HepG2 (cell line): Measurements from ENCODE around the gene MYO9A. TPM values are rescaled to one million over a fixed set of nuclear protein-coding genes. Genes with fewer than 3 reads are reported as not detected.

Source experiments
- ATAC-seq: fragments of 200-7000 bp; cut with Tn5 transposase; 3 replicates; pipeline ENCODE4 v1.9.1; 2020; ENCODE audit warnings: mild to moderate bottlenecking, moderate library complexity
- BruUV-seq: library from RNA; stranded (reverse); fragments of 400-500 nt; replicated peaks from 2 replicates; lab custom pipeline; 2021; lab: Mats Ljungman, UMichigan
- CTCF ChIA-PET: fragments of 300-600 bp; formaldehyde crosslinking; extraction: SDS; loops from one replicate; lab custom pipeline; 2021; ENCODE audit warnings: low total read pairs, inconsistent platforms, low intra/inter-chr PET ratio; lab: Yijun Ruan, JAX
- POLR2A ChIA-PET: fragments of 350-600 bp; sonication (Branson Sonifier 250); formaldehyde crosslinking; loops from one replicate; lab custom pipeline; 2020; ENCODE audit warnings: antibody characterized with exemption, inconsistent platforms; lab: Yijun Ruan, JAX
- DNase-seq: peaks from one replicate; pipeline ENCODE4 v3.0.0-alpha.2; 2015; ENCODE audit warnings: low spot score
- FAIRE-seq: peaks from 3 replicates; lab custom pipeline; 2011; peaks lifted over from hg19 to GRCh38; lab: Jason Lieb, UNC
- H2AFZ ChIP-seq: one replicate; pipeline ENCODE4 v1.6.1; 2011; ENCODE audit warnings: low read length, inconsistent platforms
- H3K27ac ChIP-seq: fragments of 300-600 bp; 3 replicates; pipeline ENCODE4 v1.8.0; 2011; ENCODE audit warnings: mixed run types, mild to moderate bottlenecking, mixed read lengths, low read length, inconsistent platforms; ENCODE audit not compliant: insufficient read depth; ENCODE audit errors: extremely low read length
- H3K27me3 ChIP-seq, 2 experiments: fragments of 200-600 bp in 1 of 2; 2 replicates in 1 of 2; 3 replicates in 1 of 2; pipeline versions ENCODE4 v1.6.0 to v1.8.0; 2011; ENCODE audit warnings: low read length in 2 of 2, mild to moderate bottlenecking in 2 of 2, moderate library complexity in 2 of 2, inconsistent platforms in 1 of 2; ENCODE audit not compliant: insufficient read depth in 2 of 2, control insufficient read depth in 1 of 2
- H3K36me3 ChIP-seq, 2 experiments: fragments of 200-600 bp in 1 of 2; replicated peaks in 1 of 2; 2 replicates in 1 of 2; 3 replicates in 1 of 2; pipeline versions ENCODE4 v1.5.1 to v1.8.0; 2011; ENCODE audit warnings: low read length in 2 of 2, inconsistent platforms in 1 of 2; ENCODE audit not compliant: insufficient read depth in 2 of 2, control insufficient read depth in 1 of 2
- H3K4me1 ChIP-seq: 2 replicates; pipeline ENCODE4 v1.5.1; 2012; ENCODE audit warnings: low read length, inconsistent platforms; ENCODE audit not compliant: insufficient read depth
- H3K4me2 ChIP-seq: 2 replicates; pipeline ENCODE4 v1.6.0; 2011; ENCODE audit warnings: low read depth, low read length, inconsistent platforms
- H3K4me3 ChIP-seq, 3 experiments: fragments of 200-600 bp in 1 of 3; sonication (generic), shearing (Covaris generic) in 1 of 3; replicated peaks in 1 of 3; 2 replicates each; pipeline ENCODE4 v1.5.1; 2011 to 2016; ENCODE audit warnings: low read length in 3 of 3, inconsistent platforms in 2 of 3, low read depth in 2 of 3, mild to moderate bottlenecking in 2 of 3, control low read depth in 1 of 3, mixed read lengths in 1 of 3; ENCODE audit not compliant: insufficient read depth in 1 of 3
- H3K79me2 ChIP-seq: one replicate; pipeline ENCODE4 v1.6.1; 2011; ENCODE audit warnings: low read length, inconsistent platforms; ENCODE audit not compliant: insufficient read depth
- H3K9ac ChIP-seq: 2 replicates; pipeline ENCODE4 v1.6.0; 2011; ENCODE audit warnings: mild to moderate bottlenecking, low read depth, low read length, inconsistent platforms; ENCODE audit not compliant: insufficient read depth
- H3K9me3 ChIP-seq: 2 replicates; pipeline ENCODE4 v1.5.1; 2012; ENCODE audit warnings: mild to moderate bottlenecking, low read length
- H4K20me1 ChIP-seq: 2 replicates; pipeline ENCODE4 v1.6.0; 2011; ENCODE audit warnings: inconsistent platforms, mild to moderate bottlenecking, low read length, moderate library complexity; ENCODE audit not compliant: insufficient read depth
- HNF1B ChIP-seq: sonication (generic); formaldehyde crosslinking; IDR thresholded peaks from 2 replicates; pipeline ENCODE4 v1.5.1; 2020; ENCODE audit warnings: mild to moderate bottlenecking, moderate library complexity, missing genetic modification reagents
- MED8 ChIP-seq: sonication (generic); formaldehyde crosslinking; IDR thresholded peaks from 2 replicates; pipeline ENCODE4 v1.8.1; 2023; ENCODE audit warnings: mild to moderate bottlenecking, missing genetic modification reagents; ENCODE audit not compliant: insufficient replicate concordance
- SMAD3 ChIP-seq: sonication (generic); formaldehyde crosslinking; IDR thresholded peaks from 2 replicates; pipeline ENCODE4 v1.4.0; 2020; ENCODE audit warnings: missing genetic modification reagents
- XRCC5 ChIP-seq: fragments of 200-400 bp; formaldehyde crosslinking; optimal IDR thresholded peaks from 2 replicates; pipeline ENCODE3; 2017; ENCODE audit warnings: mild to moderate bottlenecking, low read length
- WGBS: methylation state at CpG from one replicate; pipeline ENCODE4 v1.1.6; 2017; ENCODE audit warnings: low lambda C conversion rate; 5-methylcytosine and 5-hydroxymethylcytosine counted together
- in situ Hi-C: cut with HindIII; loops from 2 replicates; pipeline ENCODE4 v1.10.0; 2017; ENCODE audit warnings: low pct_unique_long_range_greater_than_20kb; ENCODE audit not compliant: extremely low pct_ligation_motif_present
- intact Hi-C: fragments of 100-400 bp; cut with micrococcal nuclease; formaldehyde crosslinking; loops from one replicate; pipeline ENCODE4 v1.10.0; 2022; ENCODE audit not compliant: unreplicated experiment
- polyA plus RNA-seq, 8 experiments: library from polyadenylated mRNA; depleted of rRNA in 3 of 8; stranded (reverse) in 7 of 8; unstranded in 1 of 8; fragments of >200 nt; fragmentation: Illumina TruSeq in 4 of 8; extraction: Trizol in 4 of 8; gene quantifications; 2 replicates each; pipeline versions ENCODE4 v1.2.1 to v1.2.3, GENCODE V29; 2011 to 2016; ENCODE audit warnings: low read depth in 4 of 8, missing spikeins in 1 of 8, mixed read lengths in 1 of 8; ENCODE audit not compliant: insufficient read depth in 1 of 8
- total RNA-seq, 5 experiments: library from RNA; depleted of rRNA; stranded (reverse); fragments of >200 nt; fragmentation: Illumina TruSeq; extraction: Trizol; gene quantifications; 2 replicates each; pipeline ENCODE4 v1.2.3, GENCODE V29; 2016; ENCODE audit warnings: low read depth in 1 of 5
- TF ChIP-seq, protein P1 (sequence below): sonication (generic); formaldehyde crosslinking; IDR thresholded peaks from 2 replicates; pipeline ENCODE4 v1.5.0; 2020; ENCODE audit warnings: mild to moderate bottlenecking, missing genetic modification reagents, moderate library complexity

The MYO9A gene
- total and polyA plus RNA-seq, 2 of the 13 experiments (the other 11 are each of a cell fraction or from before 2014, with no cell fraction given) = 4.8 to 15.3 TPM

DNA sequence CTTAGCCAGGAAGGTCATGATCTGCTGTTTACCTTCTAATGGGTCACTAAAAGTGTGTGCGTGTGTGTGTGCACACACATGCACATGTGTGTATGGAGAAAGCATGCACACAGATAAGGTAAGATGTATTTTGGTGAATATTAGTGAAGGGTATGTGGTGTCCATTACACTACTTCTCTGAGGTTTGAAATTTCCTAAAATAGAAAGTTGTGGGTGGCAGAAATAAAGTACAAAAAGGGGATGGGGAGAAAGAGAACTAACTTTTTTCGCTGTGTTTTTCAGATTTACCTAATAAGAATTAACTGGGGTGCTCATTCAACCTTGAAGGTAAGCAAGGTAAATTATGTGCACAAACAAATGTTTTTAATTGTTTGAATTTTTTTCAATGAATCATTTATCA, 332.0 kb downstream of the MYO9A start (continued):
- TF ChIP-seq HNF1B = no peak
- TF ChIP-seq, all 625 proteins: peak for 0

GRCh38 chr15:71784719-71785118, 333.2 kb downstream of the MYO9A start:
- FAIRE-seq = no peak
- no peaks in the 10 kb centered on the region for H3K79me2 ChIP-seq
- peaks cover 3 to 22% of the 10 kb centered on the region in 2 experiments; a peak in 3 of 5 replicates for H3K27me3 ChIP-seq
- ATAC-seq = peak; percentile 80
- in situ Hi-C loops = no loop called here
- ChIA-PET CTCF (interaction anchor here (1.8 kb wide), 1 partner anchor 371 kb away, joined by 4 read pairs; no protein-coding TSS in a partner anchor), POLR2A (no interaction called here)
- H3K4me1 ChIP-seq = peaks cover 10% of the 10 kb centered on the region; the same call in 1 of the 2 replicates
- 18% methylated on average over 5 of the region's 6 CpGs for WGBS
- no peak for DNase-seq
- H3K36me3 ChIP-seq = no peaks in the 10 kb centered on the region
- H3K9me3 ChIP-seq = no peaks in the 10 kb centered on the region
- H3K9ac ChIP-seq = no peak overlapping the region
- TF ChIP-seq SMAD3 (CRISPR knock-in tag) (no peak), XRCC5 (peak; percentile 21), MED8 (CRISPR knock-in tag) (no peak)
- TF ChIP-seq, protein P1, sequence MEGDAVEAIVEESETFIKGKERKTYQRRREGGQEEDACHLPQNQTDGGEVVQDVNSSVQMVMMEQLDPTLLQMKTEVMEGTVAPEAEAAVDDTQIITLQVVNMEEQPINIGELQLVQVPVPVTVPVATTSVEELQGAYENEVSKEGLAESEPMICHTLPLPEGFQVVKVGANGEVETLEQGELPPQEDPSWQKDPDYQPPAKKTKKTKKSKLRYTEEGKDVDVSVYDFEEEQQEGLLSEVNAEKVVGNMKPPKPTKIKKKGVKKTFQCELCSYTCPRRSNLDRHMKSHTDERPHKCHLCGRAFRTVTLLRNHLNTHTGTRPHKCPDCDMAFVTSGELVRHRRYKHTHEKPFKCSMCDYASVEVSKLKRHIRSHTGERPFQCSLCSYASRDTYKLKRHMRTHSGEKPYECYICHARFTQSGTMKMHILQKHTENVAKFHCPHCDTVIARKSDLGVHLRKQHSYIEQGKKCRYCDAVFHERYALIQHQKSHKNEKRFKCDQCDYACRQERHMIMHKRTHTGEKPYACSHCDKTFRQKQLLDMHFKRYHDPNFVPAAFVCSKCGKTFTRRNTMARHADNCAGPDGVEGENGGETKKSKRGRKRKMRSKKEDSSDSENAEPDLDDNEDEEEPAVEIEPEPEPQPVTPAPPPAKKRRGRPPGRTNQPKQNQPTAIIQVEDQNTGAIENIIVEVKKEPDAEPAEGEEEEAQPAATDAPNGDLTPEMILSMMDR (CRISPR knock-in tag) = peak; percentile 69
- H2AFZ ChIP-seq = no peak overlapping the region
- intact Hi-C loops = no loop called here
- no peak overlapping the region for H3K27ac ChIP-seq
- no TSS peak for BruUV-seq
- no peaks in the 10 kb centered on the region for H4K20me1 ChIP-seq
- H3K4me3 ChIP-seq = no peak overlapping the region
- H3K4me2 ChIP-seq = no peak overlapping the region
